ENCODE data around the gene ADTRP. TPM values are rescaled to one million over a fixed set of nuclear protein-coding genes. Genes with fewer than 3 reads are reported as not detected.

Gene ADTRP
- total RNA-seq, 1 experiment from 2014 or later: 0.50 TPM

DNA sequence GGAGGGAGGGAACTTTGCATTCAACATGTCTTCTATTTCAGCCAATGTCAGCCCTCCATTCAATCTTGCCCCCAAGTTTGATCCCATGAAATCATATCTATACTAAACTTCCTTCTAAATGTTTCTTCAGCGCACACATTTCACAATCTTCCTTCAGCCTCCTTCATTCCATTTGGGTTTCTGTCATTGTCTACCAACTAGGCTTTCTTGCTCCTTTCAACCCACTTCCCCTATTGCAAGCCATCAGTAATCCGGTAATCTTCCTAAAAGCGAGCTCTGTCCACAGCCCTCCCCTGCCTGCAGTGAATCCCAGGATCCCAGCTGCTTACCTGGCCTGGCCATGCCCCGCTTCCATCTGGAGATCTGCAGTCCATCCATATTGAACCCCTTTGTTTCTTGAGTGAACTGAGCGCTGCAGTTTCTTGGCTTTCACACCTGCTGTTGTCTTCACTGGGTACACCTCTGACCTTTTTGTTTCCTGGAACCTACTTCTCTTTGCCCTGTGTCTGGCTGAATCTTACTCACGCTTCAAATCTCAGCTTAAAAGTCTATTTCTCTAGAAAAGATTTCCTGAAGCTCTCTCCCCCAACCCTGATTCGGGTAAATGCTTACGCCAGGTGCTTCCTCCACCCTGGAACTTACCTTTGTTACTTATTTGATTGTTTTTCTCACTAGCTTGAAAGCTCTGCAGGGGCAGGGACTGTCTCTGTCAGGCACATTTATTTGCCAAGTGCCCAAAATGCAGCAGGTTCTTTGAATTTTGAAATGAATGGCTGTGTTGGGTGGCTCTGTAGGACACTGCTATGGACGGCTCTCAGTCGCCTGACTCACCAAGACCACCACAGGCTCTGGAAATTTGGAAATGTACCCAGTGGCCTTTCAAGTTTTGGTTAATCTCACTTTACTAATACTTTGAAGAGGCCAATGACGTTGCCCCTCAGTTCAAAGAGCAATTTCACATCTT, 50.3 kb downstream of the ADTRP start (continued):
- TF ChIP-seq, protein P1, sequence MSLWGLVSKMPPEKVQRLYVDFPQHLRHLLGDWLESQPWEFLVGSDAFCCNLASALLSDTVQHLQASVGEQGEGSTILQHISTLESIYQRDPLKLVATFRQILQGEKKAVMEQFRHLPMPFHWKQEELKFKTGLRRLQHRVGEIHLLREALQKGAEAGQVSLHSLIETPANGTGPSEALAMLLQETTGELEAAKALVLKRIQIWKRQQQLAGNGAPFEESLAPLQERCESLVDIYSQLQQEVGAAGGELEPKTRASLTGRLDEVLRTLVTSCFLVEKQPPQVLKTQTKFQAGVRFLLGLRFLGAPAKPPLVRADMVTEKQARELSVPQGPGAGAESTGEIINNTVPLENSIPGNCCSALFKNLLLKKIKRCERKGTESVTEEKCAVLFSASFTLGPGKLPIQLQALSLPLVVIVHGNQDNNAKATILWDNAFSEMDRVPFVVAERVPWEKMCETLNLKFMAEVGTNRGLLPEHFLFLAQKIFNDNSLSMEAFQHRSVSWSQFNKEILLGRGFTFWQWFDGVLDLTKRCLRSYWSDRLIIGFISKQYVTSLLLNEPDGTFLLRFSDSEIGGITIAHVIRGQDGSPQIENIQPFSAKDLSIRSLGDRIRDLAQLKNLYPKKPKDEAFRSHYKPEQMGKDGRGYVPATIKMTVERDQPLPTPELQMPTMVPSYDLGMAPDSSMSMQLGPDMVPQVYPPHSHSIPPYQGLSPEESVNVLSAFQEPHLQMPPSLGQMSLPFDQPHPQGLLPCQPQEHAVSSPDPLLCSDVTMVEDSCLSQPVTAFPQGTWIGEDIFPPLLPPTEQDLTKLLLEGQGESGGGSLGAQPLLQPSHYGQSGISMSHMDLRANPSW (CRISPR knock-in tag; conservative IDR thresholded peaks at IDR 0.05; ENCODE audit: low read depth): no peak
- TF ChIP-seq ZNF396 (CRISPR knock-in tag; IDR thresholded peaks at IDR 0.05; ENCODE audit: borderline replicate concordance): no peak
- TF ChIP-seq, protein P2, sequence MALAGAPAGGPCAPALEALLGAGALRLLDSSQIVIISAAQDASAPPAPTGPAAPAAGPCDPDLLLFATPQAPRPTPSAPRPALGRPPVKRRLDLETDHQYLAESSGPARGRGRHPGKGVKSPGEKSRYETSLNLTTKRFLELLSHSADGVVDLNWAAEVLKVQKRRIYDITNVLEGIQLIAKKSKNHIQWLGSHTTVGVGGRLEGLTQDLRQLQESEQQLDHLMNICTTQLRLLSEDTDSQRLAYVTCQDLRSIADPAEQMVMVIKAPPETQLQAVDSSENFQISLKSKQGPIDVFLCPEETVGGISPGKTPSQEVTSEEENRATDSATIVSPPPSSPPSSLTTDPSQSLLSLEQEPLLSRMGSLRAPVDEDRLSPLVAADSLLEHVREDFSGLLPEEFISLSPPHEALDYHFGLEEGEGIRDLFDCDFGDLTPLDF (CRISPR knock-in tag; IDR thresholded peaks at IDR 0.05): no peak
- TF ChIP-seq, protein P3, sequence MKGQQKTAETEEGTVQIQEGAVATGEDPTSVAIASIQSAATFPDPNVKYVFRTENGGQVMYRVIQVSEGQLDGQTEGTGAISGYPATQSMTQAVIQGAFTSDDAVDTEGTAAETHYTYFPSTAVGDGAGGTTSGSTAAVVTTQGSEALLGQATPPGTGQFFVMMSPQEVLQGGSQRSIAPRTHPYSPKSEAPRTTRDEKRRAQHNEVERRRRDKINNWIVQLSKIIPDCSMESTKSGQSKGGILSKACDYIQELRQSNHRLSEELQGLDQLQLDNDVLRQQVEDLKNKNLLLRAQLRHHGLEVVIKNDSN (CRISPR knock-in tag; IDR thresholded peaks at IDR 0.05): no peak
- TF ChIP-seq HMGA2 (CRISPR knock-in tag; IDR thresholded peaks at IDR 0.05): no peak
- TF ChIP-seq, protein P4, sequence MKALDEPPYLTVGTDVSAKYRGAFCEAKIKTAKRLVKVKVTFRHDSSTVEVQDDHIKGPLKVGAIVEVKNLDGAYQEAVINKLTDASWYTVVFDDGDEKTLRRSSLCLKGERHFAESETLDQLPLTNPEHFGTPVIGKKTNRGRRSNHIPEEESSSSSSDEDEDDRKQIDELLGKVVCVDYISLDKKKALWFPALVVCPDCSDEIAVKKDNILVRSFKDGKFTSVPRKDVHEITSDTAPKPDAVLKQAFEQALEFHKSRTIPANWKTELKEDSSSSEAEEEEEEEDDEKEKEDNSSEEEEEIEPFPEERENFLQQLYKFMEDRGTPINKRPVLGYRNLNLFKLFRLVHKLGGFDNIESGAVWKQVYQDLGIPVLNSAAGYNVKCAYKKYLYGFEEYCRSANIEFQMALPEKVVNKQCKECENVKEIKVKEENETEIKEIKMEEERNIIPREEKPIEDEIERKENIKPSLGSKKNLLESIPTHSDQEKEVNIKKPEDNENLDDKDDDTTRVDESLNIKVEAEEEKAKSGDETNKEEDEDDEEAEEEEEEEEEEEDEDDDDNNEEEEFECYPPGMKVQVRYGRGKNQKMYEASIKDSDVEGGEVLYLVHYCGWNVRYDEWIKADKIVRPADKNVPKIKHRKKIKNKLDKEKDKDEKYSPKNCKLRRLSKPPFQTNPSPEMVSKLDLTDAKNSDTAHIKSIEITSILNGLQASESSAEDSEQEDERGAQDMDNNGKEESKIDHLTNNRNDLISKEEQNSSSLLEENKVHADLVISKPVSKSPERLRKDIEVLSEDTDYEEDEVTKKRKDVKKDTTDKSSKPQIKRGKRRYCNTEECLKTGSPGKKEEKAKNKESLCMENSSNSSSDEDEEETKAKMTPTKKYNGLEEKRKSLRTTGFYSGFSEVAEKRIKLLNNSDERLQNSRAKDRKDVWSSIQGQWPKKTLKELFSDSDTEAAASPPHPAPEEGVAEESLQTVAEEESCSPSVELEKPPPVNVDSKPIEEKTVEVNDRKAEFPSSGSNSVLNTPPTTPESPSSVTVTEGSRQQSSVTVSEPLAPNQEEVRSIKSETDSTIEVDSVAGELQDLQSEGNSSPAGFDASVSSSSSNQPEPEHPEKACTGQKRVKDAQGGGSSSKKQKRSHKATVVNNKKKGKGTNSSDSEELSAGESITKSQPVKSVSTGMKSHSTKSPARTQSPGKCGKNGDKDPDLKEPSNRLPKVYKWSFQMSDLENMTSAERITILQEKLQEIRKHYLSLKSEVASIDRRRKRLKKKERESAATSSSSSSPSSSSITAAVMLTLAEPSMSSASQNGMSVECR (CRISPR knock-in tag; IDR thresholded peaks at IDR 0.05; ENCODE audit: borderline replicate concordance): no peak
- no peak for TF ChIP-seq ZNF263 (CRISPR knock-in tag; IDR thresholded peaks at IDR 0.05; ENCODE audit: low read depth)
- no peak for TF ChIP-seq ZNF671 (CRISPR knock-in tag; IDR thresholded peaks at IDR 0.05)
- TF ChIP-seq NR1H2 (CRISPR knock-in tag; IDR thresholded peaks at IDR 0.05): no peak
- TF ChIP-seq MYBL2 (CRISPR knock-in tag; IDR thresholded peaks at IDR 0.05): no peak

DNA sequence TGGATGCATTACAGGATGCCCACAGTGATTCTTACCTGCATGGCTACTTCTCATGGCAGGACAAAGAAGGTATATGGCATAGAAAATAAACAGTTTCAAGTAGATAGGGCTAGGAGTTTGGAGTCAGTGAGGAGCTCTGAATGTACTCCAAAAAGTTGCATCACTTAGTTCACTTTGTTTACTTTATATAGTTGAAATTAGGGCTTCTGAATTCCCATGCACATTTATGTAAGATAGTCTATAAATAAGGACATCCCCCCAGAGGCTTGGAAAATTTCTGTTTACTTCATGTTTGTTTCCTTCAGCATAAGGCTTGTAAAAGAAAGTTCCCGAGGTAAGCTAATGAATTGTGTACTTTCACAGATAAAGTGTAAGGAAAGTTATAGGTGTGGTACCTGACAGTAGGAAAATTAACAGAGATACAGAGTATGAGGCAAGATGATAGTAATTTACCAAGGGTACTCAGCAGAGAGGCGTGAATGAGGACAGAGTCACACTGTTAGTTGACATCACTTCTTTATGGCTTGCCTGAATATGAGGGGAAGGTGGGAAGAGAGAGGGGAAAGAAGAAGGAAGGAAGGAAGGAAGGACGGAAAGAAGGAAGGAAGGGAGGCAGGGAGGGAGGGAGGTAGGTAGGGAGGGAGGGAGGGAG, 51.1 kb downstream of the ADTRP start:
- H3K27ac Mint-ChIP-seq: no peak overlapping the region
- ATAC-seq (no peak), DNase-seq (ENCODE audit: low spot score) (no peak)
- H3K4me3 Mint-ChIP-seq: no peak overlapping the region
- H3K4me1 Mint-ChIP-seq: peaks cover 6% of the 10 kb centered on the region; the same call in 1 of the 2 replicates
- no peaks in the 10 kb centered on the region for H3K27me3 Mint-ChIP-seq (ENCODE audit: low read depth)
- peaks cover 13% of the 10 kb centered on the region for H3K9me3 Mint-ChIP-seq
- ChIA-PET POLR2A (no interaction called here), CTCF (no interaction called here)
- no peaks in the 10 kb centered on the region for H3K36me3 Mint-ChIP-seq
- TF ChIP-seq NFE2L1 (CRISPR knock-in tag; IDR thresholded peaks at IDR 0.05): no peak
- no peak for TF ChIP-seq GABPB1 (CRISPR knock-in tag; IDR thresholded peaks at IDR 0.05)
- TF ChIP-seq, protein P5, sequence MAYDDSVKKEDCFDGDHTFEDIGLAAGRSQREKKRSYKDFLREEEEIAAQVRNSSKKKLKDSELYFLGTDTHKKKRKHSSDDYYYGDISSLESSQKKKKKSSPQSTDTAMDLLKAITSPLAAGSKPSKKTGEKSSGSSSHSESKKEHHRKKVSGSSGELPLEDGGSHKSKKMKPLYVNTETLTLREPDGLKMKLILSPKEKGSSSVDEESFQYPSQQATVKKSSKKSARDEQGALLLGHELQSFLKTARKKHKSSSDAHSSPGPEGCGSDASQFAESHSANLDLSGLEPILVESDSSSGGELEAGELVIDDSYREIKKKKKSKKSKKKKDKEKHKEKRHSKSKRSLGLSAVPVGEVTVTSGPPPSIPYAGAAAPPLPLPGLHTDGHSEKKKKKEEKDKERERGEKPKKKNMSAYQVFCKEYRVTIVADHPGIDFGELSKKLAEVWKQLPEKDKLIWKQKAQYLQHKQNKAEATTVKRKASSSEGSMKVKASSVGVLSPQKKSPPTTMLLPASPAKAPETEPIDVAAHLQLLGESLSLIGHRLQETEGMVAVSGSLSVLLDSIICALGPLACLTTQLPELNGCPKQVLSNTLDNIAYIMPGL (CRISPR knock-in tag; IDR thresholded peaks at IDR 0.05): no peak
- TF ChIP-seq HMGA2 (CRISPR knock-in tag; IDR thresholded peaks at IDR 0.05): no peak
- TF ChIP-seq, protein P6, sequence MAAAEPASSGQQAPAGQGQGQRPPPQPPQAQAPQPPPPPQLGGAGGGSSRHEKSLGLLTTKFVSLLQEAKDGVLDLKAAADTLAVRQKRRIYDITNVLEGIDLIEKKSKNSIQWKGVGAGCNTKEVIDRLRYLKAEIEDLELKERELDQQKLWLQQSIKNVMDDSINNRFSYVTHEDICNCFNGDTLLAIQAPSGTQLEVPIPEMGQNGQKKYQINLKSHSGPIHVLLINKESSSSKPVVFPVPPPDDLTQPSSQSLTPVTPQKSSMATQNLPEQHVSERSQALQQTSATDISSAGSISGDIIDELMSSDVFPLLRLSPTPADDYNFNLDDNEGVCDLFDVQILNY (CRISPR knock-in tag; IDR thresholded peaks at IDR 0.05): no peak
- TF ChIP-seq, protein P7, sequence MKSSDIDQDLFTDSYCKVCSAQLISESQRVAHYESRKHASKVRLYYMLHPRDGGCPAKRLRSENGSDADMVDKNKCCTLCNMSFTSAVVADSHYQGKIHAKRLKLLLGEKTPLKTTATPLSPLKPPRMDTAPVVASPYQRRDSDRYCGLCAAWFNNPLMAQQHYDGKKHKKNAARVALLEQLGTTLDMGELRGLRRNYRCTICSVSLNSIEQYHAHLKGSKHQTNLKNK (CRISPR knock-in tag; IDR thresholded peaks at IDR 0.05): no peak
- no peak for TF ChIP-seq GTF2I (CRISPR knock-in tag; conservative IDR thresholded peaks at IDR 0.05)
- TF ChIP-seq CBFB (CRISPR knock-in tag; IDR thresholded peaks at IDR 0.05; ENCODE audit: low read depth): no peak
- TF ChIP-seq TCF7 (CRISPR knock-in tag; IDR thresholded peaks at IDR 0.05; ENCODE audit: low read depth): no peak
- TF ChIP-seq MXD4 (CRISPR knock-in tag; IDR thresholded peaks at IDR 0.05; ENCODE audit: borderline replicate concordance): no peak
